ENCODE data around the gene COL3A1. TPM values are rescaled to one million over a fixed set of nuclear protein-coding genes. Genes with fewer than 3 reads are reported as not detected.

The COL3A1 gene
- total and polyA plus RNA-seq, 2 of the 8 experiments (the other 6 are each of a cell fraction or from before 2014, with no cell fraction given): 0.07 to 0.11 TPM

GRCh38 chr2:188971432-188971861 lies 2.7 kb upstream of the COL3A1 start:
- no peaks in the 10 kb centered on the region for H3K36me3 ChIP-seq (ENCODE audit: control insufficient read depth in 2 of 4, insufficient read depth in 4 of 4, low read length in 3 of 4)
- no peaks in the 10 kb centered on the region; the same call in 1 of the 2 replicates for H3K23me2 ChIP-seq (ENCODE audit: low read depth, low read length)
- H4K20me1 ChIP-seq (replicated peaks in 1 of 2; ENCODE audit: control insufficient read depth in 1 of 2, insufficient read depth in 2 of 2, low read length in 2 of 2): no peaks in the 10 kb centered on the region
- ChIA-PET CTCF (ENCODE audit: partially characterized antibody) (interaction anchor here (2.1 kb wide), 1 partner anchor 11 kb away, joined by 15 read pairs; no protein-coding TSS in a partner anchor), POLR2A (ENCODE audit: partially characterized antibody) (no interaction called here)
- H2BK120ac ChIP-seq (replicated peaks; ENCODE audit: low read depth, low read length): no peak overlapping the region
- no peaks in the 10 kb centered on the region for H3K79me2 ChIP-seq (ENCODE audit: control insufficient read depth in 1 of 2, insufficient read depth in 2 of 2, low read length in 2 of 2)
- H2BK20ac ChIP-seq (ENCODE audit: low read length): no peak overlapping the region
- H3K4ac ChIP-seq (replicated peaks; ENCODE audit: insufficient read length, low read depth, low read length): no peak overlapping the region
- H3K79me1 ChIP-seq (ENCODE audit: low read depth, low read length): no peaks in the 10 kb centered on the region
- no peak overlapping the region for H4K5ac ChIP-seq (ENCODE audit: insufficient read length, low read depth, low read length)
- FAIRE-seq (no peak), DNase-seq (ENCODE audit: low read depth in 1 of 2, low spot score in 2 of 2) (no peak)
- H3K27ac ChIP-seq (ENCODE audit: low read depth, low read length): no peak overlapping the region
- H3K4me1 ChIP-seq (replicated peaks in 1 of 4; ENCODE audit: control insufficient read depth in 3 of 4, insufficient read depth in 4 of 4, low read length in 3 of 4): no peaks in the 10 kb centered on the region
- TF ChIP-seq KDM4A (IDR thresholded peaks at IDR 0.05; ENCODE audit: low read depth, low read length, severe bottlenecking) (no peak), SRF (IDR thresholded peaks at IDR 0.05; ENCODE audit: low read depth, low read length) (no peak), BCL11A (IDR thresholded peaks at IDR 0.05; ENCODE audit: low read depth in 2 of 2, low read length in 2 of 2) (no peak), POLR2AphosphoS5 (IDR thresholded peaks at IDR 0.05; ENCODE audit: low read depth, low read length) (no peak), SIX5 (IDR thresholded peaks at IDR 0.05; ENCODE audit: low read depth, low read length) (no peak), TCF12 (IDR thresholded peaks at IDR 0.05; ENCODE audit: low read depth, low read length) (no peak), RNF2 (IDR thresholded peaks at IDR 0.05; ENCODE audit: borderline replicate concordance, low read depth, low read length, missing control alignments, poor library complexity, severe bottlenecking) (no peak), POLR2A (IDR thresholded peaks at IDR 0.05; ENCODE audit: control extremely low read depth in 1 of 2, low read depth in 2 of 2, low read length in 2 of 2) (no peak), SIN3A (conservative IDR thresholded peaks at IDR 0.05 in 1 of 2, IDR thresholded peaks at IDR 0.05 in 1 of 2; ENCODE audit: low read depth in 1 of 2, low read length in 2 of 2) (no peak), HDAC6 (IDR thresholded peaks at IDR 0.05; ENCODE audit: low read depth, low read length) (no peak), SUZ12 (IDR thresholded peaks at IDR 0.05; ENCODE audit: low read length) (no peak), CEBPB (IDR thresholded peaks at IDR 0.05; ENCODE audit: low read depth, low read length) (no peak)
- TF ChIP-seq, protein P1, sequence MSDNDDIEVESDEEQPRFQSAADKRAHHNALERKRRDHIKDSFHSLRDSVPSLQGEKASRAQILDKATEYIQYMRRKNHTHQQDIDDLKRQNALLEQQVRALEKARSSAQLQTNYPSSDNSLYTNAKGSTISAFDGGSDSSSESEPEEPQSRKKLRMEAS (IDR thresholded peaks at IDR 0.05): no peak
- no peak overlapping the region for H3K4me3 ChIP-seq (ENCODE audit: extremely low read depth in 1 of 4, insufficient read depth in 2 of 4, low read depth in 3 of 4, low read length in 4 of 4)
- H3K9ac ChIP-seq (replicated peaks in 1 of 4; ENCODE audit: extremely low read depth in 1 of 4, low read depth in 3 of 4, low read length in 3 of 4): no peak overlapping the region
- H2AK5ac ChIP-seq (ENCODE audit: low read depth, low read length): no peak overlapping the region
- no peak overlapping the region for H2BK5ac ChIP-seq (ENCODE audit: low read depth, low read length)
- no peak overlapping the region for H2BK12ac ChIP-seq (ENCODE audit: low read depth, low read length)
- H4K91ac ChIP-seq (replicated peaks; ENCODE audit: insufficient read length, low read length): no peak overlapping the region
- H3K56ac ChIP-seq (replicated peaks; ENCODE audit: insufficient read length, low read depth, low read length): no peak overlapping the region
- no peak overlapping the region for H3K23ac ChIP-seq (ENCODE audit: insufficient read length)
- H3K18ac ChIP-seq (ENCODE audit: extremely low read depth, low read length): no peak overlapping the region
- H3K27me3 ChIP-seq (replicated peaks in 1 of 4; ENCODE audit: control insufficient read depth in 3 of 4, extremely low read depth in 1 of 4, insufficient read depth in 3 of 4, low read length in 3 of 4): no peaks in the 10 kb centered on the region
- H2AFZ ChIP-seq (ENCODE audit: low read length): peak overlapping the region; percentile 67
- no peak overlapping the region for H3K14ac ChIP-seq (ENCODE audit: insufficient read length)
- H3K4me2 ChIP-seq (ENCODE audit: insufficient read depth in 1 of 2, low read depth in 2 of 2, low read length in 2 of 2): no peak overlapping the region
- no peaks in the 10 kb centered on the region for H3K9me3 ChIP-seq (ENCODE audit: insufficient read depth in 2 of 2, low read depth in 1 of 2, low read length in 1 of 2)
- no peak overlapping the region for H2BK15ac ChIP-seq (ENCODE audit: low read length)
- H4K8ac ChIP-seq (ENCODE audit: extremely low read depth, insufficient read depth, low read length): no peak overlapping the region
- WGBS, 2 experiments (ENCODE audit: extremely low coverage in 1 of 2, insufficient coverage in 1 of 2, insufficient read length in 1 of 2, insufficient replicate concordance in 2 of 2, low coverage in 1 of 2, low lambda C conversion rate in 2 of 2, missing lambda C conversion rate in 1 of 2): 85% methylated on average over 1 of the region's 1 CpG; no CpG with 5 or more reads in 1 of the 2 experiments

All from H1 (cell line).